Activated CD8-positive, alpha-beta T cell treated with anti-CD3 and anti-CD28 coated beads, Interleukin-2, amount 10 ng/mL, durations not matched to agents 7 days and 5 days (primary cell): ENCODE results near the gene LRRC3. TPM values are rescaled to one million over a fixed set of nuclear protein-coding genes. Genes with fewer than 3 reads are reported as not detected.

Experiments used
- ATAC-seq: fragments of 150-1000 bp; cut with Tn5 transposase; one replicate; pipeline ENCODE4 v1.10.0; 2021; ENCODE audit warnings: moderate library complexity
- CTCF ChIA-PET: fragments of 350-600 bp; sonication (Branson Sonifier 250); formaldehyde crosslinking; loops from one replicate; lab custom pipeline; 2021; ENCODE audit warnings: antibody characterized with exemption; lab: Charles Lee
- POLR2A ChIA-PET: fragments of 350-600 bp; sonication (Branson Sonifier 250); formaldehyde crosslinking; loops from one replicate; lab custom pipeline; 2021; ENCODE audit warnings: antibody characterized with exemption; lab: Charles Lee
- DNase-seq: peaks from one replicate; pipeline ENCODE4 v3.0.0-alpha.2; 2020
- H3K27ac Mint-ChIP-seq: one replicate; pipeline ENCODE4 v1.8.0; 2021; ENCODE audit warnings: mild to moderate bottlenecking, mixed read lengths
- H3K27me3 Mint-ChIP-seq: one replicate; pipeline ENCODE4 v1.8.0; 2021; ENCODE audit warnings: low read depth, mixed read lengths
- H3K36me3 Mint-ChIP-seq: one replicate; pipeline ENCODE4 v1.8.0; 2021; ENCODE audit warnings: low read depth, mixed read lengths
- H3K4me1 Mint-ChIP-seq: one replicate; pipeline ENCODE4 v1.8.0; 2021; ENCODE audit warnings: low read depth, mixed read lengths
- H3K4me3 Mint-ChIP-seq: one replicate; pipeline ENCODE4 v1.8.0; 2021; ENCODE audit warnings: mild to moderate bottlenecking, mixed read lengths
- H3K9me3 Mint-ChIP-seq: one replicate; pipeline ENCODE4 v1.8.0; 2022; ENCODE audit warnings: mixed read lengths; ENCODE audit not compliant: insufficient read depth
- total RNA-seq, 2 experiments: library from RNA; stranded (reverse); gene quantifications; one replicate each; pipeline ENCODE4 v1.2.3, GENCODE V29; 2021

Gene LRRC3
- total RNA-seq, 2 experiments from 2014 or later, result 3.2 to 3.4 TPM

DNA sequence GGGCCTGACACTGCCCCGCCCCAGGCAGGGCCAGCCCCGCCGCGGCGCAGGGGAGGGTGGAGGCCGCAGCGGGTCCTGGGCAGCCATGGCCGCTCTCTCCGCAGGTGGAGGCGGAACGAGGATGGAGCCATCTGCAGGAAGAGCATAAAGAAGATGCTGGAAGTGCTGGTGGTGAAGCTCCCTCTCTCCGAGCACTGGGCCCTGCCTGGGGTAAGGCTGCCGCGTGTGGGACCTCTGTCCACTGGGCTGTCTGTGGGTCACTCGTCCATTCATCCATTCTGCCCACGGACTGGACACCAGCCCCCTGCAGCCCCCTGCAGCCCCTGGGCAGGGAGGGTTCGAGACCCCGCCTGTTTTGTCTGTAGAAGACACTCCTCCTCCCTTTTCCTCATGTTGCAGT is 18.4 kb upstream of the LRRC3 start:
- Mint-ChIP-seq H3K4me1 (no peaks in the 10 kb centered on the region), H3K27ac (no peak overlapping the region), H3K9me3 (no peaks in the 10 kb centered on the region), H3K4me3 (no peak overlapping the region), H3K36me3 (peaks cover 5% of the 10 kb centered on the region), H3K27me3 (no peaks in the 10 kb centered on the region)
- CTCF ChIA-PET, result no interaction called here
- ATAC-seq, result no peak
- no peak for DNase-seq
- POLR2A ChIA-PET, result no interaction called here

- Mint-ChIP-seq H3K27ac (no peak overlapping the region), H3K4me1 (no peaks in the 10 kb centered on the region), H3K27me3 (no peaks in the 10 kb centered on the region), H3K9me3 (no peaks in the 10 kb centered on the region), H3K36me3 (peaks cover 3% of the 10 kb centered on the region), H3K4me3 (no peak overlapping the region)
- DNase-seq (no peak), ATAC-seq (no peak)
- CTCF ChIA-PET, result no interaction called here
- POLR2A ChIA-PET, result no interaction called here
These were observed 18.0 kb upstream of the LRRC3 start for GRCh38 chr21:44437371-44437695.

GRCh38 chr21:44437696-44438431 is 17.4 kb upstream of the LRRC3 start:
- Mint-ChIP-seq H3K27ac (no peak overlapping the region), H3K27me3 (no peaks in the 10 kb centered on the region), H3K4me3 (no peak overlapping the region), H3K9me3 (no peaks in the 10 kb centered on the region), H3K36me3 (peaks cover 3% of the 10 kb centered on the region), H3K4me1 (no peaks in the 10 kb centered on the region)
- ATAC-seq (no peak), DNase-seq (no peak)
- ChIA-PET POLR2A (no interaction called here), CTCF (no interaction called here)

- DNase-seq (no peak), ATAC-seq (no peak)
- ChIA-PET POLR2A (no interaction called here), CTCF (no interaction called here)
- no peaks in the 10 kb centered on the region for H3K9me3 Mint-ChIP-seq
- H3K36me3 Mint-ChIP-seq, result peaks cover 3% of the 10 kb centered on the region
- no peak overlapping the region for H3K4me3 Mint-ChIP-seq
- H3K27me3 Mint-ChIP-seq, result no peaks in the 10 kb centered on the region
- H3K27ac Mint-ChIP-seq, result no peak overlapping the region
- H3K4me1 Mint-ChIP-seq, result no peaks in the 10 kb centered on the region
These were observed 16.6 kb upstream of the LRRC3 start for GRCh38 chr21:44438531-44439210.

- H3K27me3 Mint-ChIP-seq, result no peaks in the 10 kb centered on the region
- H3K4me3 Mint-ChIP-seq, result no peak overlapping the region
- no peaks in the 10 kb centered on the region for H3K4me1 Mint-ChIP-seq
- no peaks in the 10 kb centered on the region for H3K9me3 Mint-ChIP-seq
- CTCF ChIA-PET, result no interaction called here
- H3K36me3 Mint-ChIP-seq, result peaks cover 3% of the 10 kb centered on the region
- DNase-seq, result no peak
- ATAC-seq, result no peak
- POLR2A ChIA-PET, result no interaction called here
- no peak overlapping the region for H3K27ac Mint-ChIP-seq
These were observed 16.1 kb upstream of the LRRC3 start for GRCh38 chr21:44439211-44439600.

GRCh38 chr21:44440241-44441040 is 14.9 kb upstream of the LRRC3 start:
- Mint-ChIP-seq H3K4me1 (no peaks in the 10 kb centered on the region), H3K36me3 (peaks cover 3% of the 10 kb centered on the region), H3K27ac (no peak overlapping the region), H3K4me3 (no peak overlapping the region), H3K9me3 (no peaks in the 10 kb centered on the region), H3K27me3 (no peaks in the 10 kb centered on the region)
- ChIA-PET CTCF (no interaction called here), POLR2A (interaction anchor here (1.5 kb wide), 1 partner anchor 10 kb away, joined by 4 read pairs; no protein-coding TSS in a partner anchor)
- DNase-seq (no peak), ATAC-seq (no peak)

DNA sequence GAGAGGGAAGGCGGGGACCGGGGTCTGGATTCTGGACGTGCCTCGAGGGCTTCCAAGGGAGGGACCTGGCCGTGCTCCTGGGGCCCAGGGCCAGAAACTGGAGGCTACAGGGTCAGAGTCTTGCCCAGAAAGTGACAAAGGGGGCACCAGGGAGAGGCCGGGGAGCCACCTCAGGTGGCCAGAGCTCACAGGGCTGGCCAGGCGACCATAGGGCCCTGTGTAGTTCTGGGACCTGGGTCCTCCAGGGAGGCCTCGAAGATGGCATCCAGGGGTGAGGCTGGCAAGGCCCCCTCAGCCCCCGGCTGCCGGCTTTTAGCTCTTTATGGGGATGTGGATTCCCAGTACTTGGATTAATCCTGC is 14.3 kb upstream of the LRRC3 start:
- Mint-ChIP-seq H3K9me3 (no peaks in the 10 kb centered on the region), H3K4me3 (no peak overlapping the region), H3K36me3 (no peaks in the 10 kb centered on the region), H3K27ac (no peak overlapping the region), H3K4me1 (no peaks in the 10 kb centered on the region), H3K27me3 (no peaks in the 10 kb centered on the region)
- ChIA-PET CTCF (no interaction called here), POLR2A (interaction anchor here (1.5 kb wide), 1 partner anchor 10 kb away, joined by 4 read pairs; no protein-coding TSS in a partner anchor)
- ATAC-seq (no peak), DNase-seq (no peak)

GRCh38 chr21:44441581-44442265 is 13.6 kb upstream of the LRRC3 start:
- H3K36me3 Mint-ChIP-seq, result no peaks in the 10 kb centered on the region
- H3K4me1 Mint-ChIP-seq, result no peaks in the 10 kb centered on the region
- no peak overlapping the region for H3K4me3 Mint-ChIP-seq
- H3K9me3 Mint-ChIP-seq, result no peaks in the 10 kb centered on the region
- ChIA-PET CTCF (no interaction called here), POLR2A (interaction anchor here (1.5 kb wide), 1 partner anchor 11 kb away, joined by 4 read pairs; no protein-coding TSS in a partner anchor)
- no peak for DNase-seq
- no peak overlapping the region for H3K27ac Mint-ChIP-seq
- no peak for ATAC-seq
- H3K27me3 Mint-ChIP-seq, result no peaks in the 10 kb centered on the region

DNA sequence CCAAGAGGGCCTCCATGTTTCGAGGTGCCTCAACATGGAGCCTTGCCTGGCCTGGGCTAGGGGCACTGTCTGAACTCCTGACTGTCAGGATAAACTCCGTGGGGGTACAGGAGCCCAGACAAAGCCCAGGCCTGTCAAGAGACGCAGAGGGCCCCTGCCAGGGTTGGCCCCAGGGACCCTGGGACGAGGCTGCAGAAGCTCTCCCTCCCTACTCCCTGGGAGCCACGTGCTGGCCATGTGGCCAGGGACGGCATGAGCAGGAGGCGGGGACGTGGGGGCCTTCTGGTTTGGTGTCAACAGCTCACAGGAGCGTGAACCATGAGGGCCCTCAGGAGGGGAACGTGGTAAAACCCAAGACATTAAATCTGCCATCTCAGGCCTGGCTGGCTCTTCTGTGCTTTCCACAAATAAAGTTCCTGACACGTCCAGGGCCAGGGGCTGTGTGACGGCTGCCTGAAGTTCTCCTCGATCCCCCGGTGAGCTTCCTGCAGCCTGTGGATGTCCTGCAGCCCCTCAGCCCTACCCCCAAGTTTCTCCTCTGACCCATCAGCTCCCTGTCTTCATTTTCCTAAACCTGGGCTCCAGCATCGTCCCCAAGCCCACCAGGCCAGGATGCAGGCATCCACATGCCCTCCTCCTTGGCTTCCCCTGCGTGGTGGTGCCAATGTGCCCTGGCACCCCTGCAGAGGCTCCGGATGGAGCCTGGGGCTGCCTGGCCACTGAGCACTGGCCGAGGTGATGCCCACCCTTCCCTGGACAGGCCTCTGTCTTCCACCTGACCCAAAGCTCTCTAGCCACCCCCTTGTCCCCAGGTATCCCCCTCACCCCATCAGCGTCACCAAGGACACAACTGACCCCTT is 12.8 kb upstream of the LRRC3 start:
- ATAC-seq (no peak), DNase-seq (no peak)
- no peak overlapping the region for H3K27ac Mint-ChIP-seq
- peaks cover 4% of the 10 kb centered on the region for H3K27me3 Mint-ChIP-seq
- no peaks in the 10 kb centered on the region for H3K4me1 Mint-ChIP-seq
- no peaks in the 10 kb centered on the region for H3K36me3 Mint-ChIP-seq
- no peaks in the 10 kb centered on the region for H3K9me3 Mint-ChIP-seq
- no peak overlapping the region for H3K4me3 Mint-ChIP-seq
- ChIA-PET CTCF (no interaction called here), POLR2A (no interaction called here)

DNA sequence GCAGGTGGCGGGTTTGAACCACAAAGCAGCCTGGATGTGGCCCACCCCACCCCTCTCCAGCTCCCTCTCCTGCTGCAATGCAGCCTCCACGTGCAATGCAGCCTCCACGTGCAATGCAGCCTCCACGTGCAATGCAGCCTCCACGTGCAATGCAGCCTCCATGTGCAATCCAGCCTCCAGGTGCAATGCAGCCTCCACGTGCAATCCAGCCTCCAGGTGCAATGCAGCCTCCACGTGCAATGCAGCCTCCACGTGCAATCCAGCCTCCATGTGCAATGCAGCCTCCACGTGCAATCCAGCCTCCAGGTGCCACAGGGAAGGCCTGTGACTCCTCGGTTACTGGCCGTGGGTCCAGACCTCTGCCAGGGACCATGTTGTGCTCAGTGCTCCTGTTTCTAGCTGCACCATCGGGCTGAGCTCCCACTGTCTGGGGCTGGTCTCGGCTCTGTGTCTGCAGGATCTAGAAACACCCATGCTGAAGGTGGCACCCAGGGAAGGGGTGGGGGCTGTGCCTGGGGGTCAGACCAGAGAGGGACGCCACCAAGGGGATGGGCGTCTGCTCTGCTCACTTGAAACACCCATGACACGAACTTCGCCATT is 11.9 kb upstream of the LRRC3 start:
- DNase-seq, result no peak

GRCh38 chr21:44443891-44444285 is 11.4 kb upstream of the LRRC3 start:
- Mint-ChIP-seq H3K9me3 (no peaks in the 10 kb centered on the region), H3K4me1 (no peaks in the 10 kb centered on the region), H3K27ac (no peak overlapping the region), H3K4me3 (no peak overlapping the region), H3K27me3 (peaks cover 7% of the 10 kb centered on the region), H3K36me3 (no peaks in the 10 kb centered on the region)
- ChIA-PET POLR2A (no interaction called here), CTCF (interaction anchor here (1.0 kb wide), 1 partner anchor 349 kb away, joined by 4 read pairs; no protein-coding TSS in a partner anchor)
- ATAC-seq (no peak), DNase-seq (no peak)

More for the DNA sequence above, 11.9 kb upstream of the LRRC3 start:
- H3K27me3 Mint-ChIP-seq, result peaks cover 7% of the 10 kb centered on the region
- no peak overlapping the region for H3K27ac Mint-ChIP-seq
- H3K4me1 Mint-ChIP-seq, result no peaks in the 10 kb centered on the region
- ATAC-seq, result no peak
- ChIA-PET CTCF (no interaction called here), POLR2A (no interaction called here)
- H3K36me3 Mint-ChIP-seq, result no peaks in the 10 kb centered on the region
- H3K4me3 Mint-ChIP-seq, result no peak overlapping the region
- no peaks in the 10 kb centered on the region for H3K9me3 Mint-ChIP-seq
